Gastrocnemius medialis (tissue), 4 donors: ENCODE data around the gene UNC13C. TPM values are rescaled to one million over a fixed set of nuclear protein-coding genes. Genes with fewer than 3 reads are reported as not detected.

ENCODE experiments used
- ATAC-seq, 2 donors: fragments of 150-250 bp; one replicate each; pipeline ENCODE4 v1.9.1; 2016
- DNase-seq, 2 donors: peaks; one replicate each; pipeline ENCODE4 v3.0.0-alpha.2; 2019
- H3K27ac ChIP-seq, 4 donors: fragments of 200-600 bp; sonication (generic); 1 replicate in 1 of 4; 2 replicates in 3 of 4; pipeline ENCODE4 v1.5.1; 2016 to 2018; ENCODE audit warnings: mild to moderate bottlenecking in 2 of 4, moderate library complexity in 1 of 4
- H3K27me3 ChIP-seq, 3 donors: fragments of 200-600 bp; sonication (generic) in 2 of 3; 1 replicate in 1 of 3; 2 replicates in 2 of 3; pipeline versions ENCODE4 v1.5.1 to v1.6.0; 2016 to 2019; ENCODE audit warnings: mild to moderate bottlenecking in 1 of 3, moderate library complexity in 1 of 3
- H3K36me3 ChIP-seq, 2 donors: fragments of 200-600 bp; sonication (generic) in 1 of 2; one replicate each; pipeline ENCODE4 v1.5.1; 2017 to 2018
- H3K4me1 ChIP-seq, 2 donors: fragments of 200-600 bp; sonication (generic) in 1 of 2; one replicate each; pipeline ENCODE4 v1.5.1; 2016 to 2017; ENCODE audit warnings: mild to moderate bottlenecking in 2 of 2
- H3K4me3 ChIP-seq, 4 donors: fragments of 200-600 bp; sonication (generic) in 3 of 4; 1 replicate in 1 of 4; 2 replicates in 3 of 4; pipeline ENCODE4 v1.5.1; 2016 to 2019; ENCODE audit warnings: mild to moderate bottlenecking in 2 of 4
- H3K9me3 ChIP-seq, 3 donors: fragments of 200-600 bp; sonication (generic) in 2 of 3; 1 replicate in 1 of 3; 2 replicates in 2 of 3; pipeline ENCODE4 v1.5.1; 2016 to 2019
- POLR2A ChIP-seq, 2 donors: fragments of 450-650 bp; IDR thresholded peaks; one replicate each; pipeline ENCODE4 v1.6.1; 2017; ENCODE audit warnings: antibody characterized with exemption in 2 of 2, mild to moderate bottlenecking in 2 of 2, moderate library complexity in 2 of 2
- in situ Hi-C, 4 donors: fragments of 200-750 bp; cut with MboI; loops; one replicate each; pipeline versions ENCODE4 v1.15.0 to v1.8.0; 2017; ENCODE audit warnings: low sequenced_read_pairs in 4 of 4
- intact Hi-C: fragments of 100-400 bp; cut with DNase I; formaldehyde crosslinking; loops from one replicate; pipeline ENCODE4 v1.15.1; 2023; ENCODE audit warnings: low total_unique reads
- total RNA-seq, 4 donors: library from RNA; depleted of rRNA; stranded (reverse); fragments of >200 nt; gene quantifications; one replicate each; pipeline versions ENCODE4 v1.1.0 to v1.2.3, GENCODE V29; 2016
- TF ChIP-seq, protein P1 (sequence below), 5 experiments: fragments of 450-650 bp in 3 of 5; fragments of 200-600 bp in 2 of 5; sonication (generic) in 2 of 5; IDR thresholded peaks in 4 of 5; conservative IDR thresholded peaks in 1 of 5; 1 replicate in 4 of 5; 2 replicates in 1 of 5; pipeline ENCODE4 v1.5.1; 2016 to 2019; ENCODE audit warnings: antibody characterized with exemption in 5 of 5, mild to moderate bottlenecking in 3 of 5, moderate library complexity in 3 of 5

The UNC13C gene
- total RNA-seq, 4 donors from 2014 or later = 2.5 to 6.6 (median 3.6) TPM

DNA sequence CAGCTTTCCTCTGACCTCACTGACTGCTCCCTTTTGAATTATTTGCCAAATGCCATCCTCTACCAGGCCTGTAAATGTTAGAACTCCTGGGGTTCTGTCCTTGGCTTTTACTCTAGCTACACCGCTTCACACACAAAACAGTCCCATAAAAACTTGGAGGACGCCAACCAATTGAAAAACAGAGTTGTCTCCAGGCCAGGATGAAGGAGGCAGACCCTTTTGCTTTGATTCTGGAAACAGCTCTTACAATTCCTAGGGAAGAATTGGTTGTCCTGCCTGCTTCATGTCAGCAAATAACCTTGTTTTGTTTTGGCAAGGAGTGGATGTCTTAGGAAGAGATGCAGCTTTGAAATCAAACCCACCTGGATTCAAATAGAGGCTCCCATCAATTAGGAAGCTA is 375.5 kb downstream of the UNC13C start:
- no peaks in the 10 kb centered on the region for H3K36me3 ChIP-seq
- DNase-seq = no peak
- H3K27ac ChIP-seq = no peak overlapping the region
- TF ChIP-seq, protein P1, sequence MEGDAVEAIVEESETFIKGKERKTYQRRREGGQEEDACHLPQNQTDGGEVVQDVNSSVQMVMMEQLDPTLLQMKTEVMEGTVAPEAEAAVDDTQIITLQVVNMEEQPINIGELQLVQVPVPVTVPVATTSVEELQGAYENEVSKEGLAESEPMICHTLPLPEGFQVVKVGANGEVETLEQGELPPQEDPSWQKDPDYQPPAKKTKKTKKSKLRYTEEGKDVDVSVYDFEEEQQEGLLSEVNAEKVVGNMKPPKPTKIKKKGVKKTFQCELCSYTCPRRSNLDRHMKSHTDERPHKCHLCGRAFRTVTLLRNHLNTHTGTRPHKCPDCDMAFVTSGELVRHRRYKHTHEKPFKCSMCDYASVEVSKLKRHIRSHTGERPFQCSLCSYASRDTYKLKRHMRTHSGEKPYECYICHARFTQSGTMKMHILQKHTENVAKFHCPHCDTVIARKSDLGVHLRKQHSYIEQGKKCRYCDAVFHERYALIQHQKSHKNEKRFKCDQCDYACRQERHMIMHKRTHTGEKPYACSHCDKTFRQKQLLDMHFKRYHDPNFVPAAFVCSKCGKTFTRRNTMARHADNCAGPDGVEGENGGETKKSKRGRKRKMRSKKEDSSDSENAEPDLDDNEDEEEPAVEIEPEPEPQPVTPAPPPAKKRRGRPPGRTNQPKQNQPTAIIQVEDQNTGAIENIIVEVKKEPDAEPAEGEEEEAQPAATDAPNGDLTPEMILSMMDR (IDR thresholded peaks at IDR 0.05 in 4 of 5, conservative IDR thresholded peaks at IDR 0.05 in 1 of 5) = no peak
- TF ChIP-seq POLR2A (IDR thresholded peaks at IDR 0.05) = no peak
- no peaks in the 10 kb centered on the region for H3K9me3 ChIP-seq
- in situ Hi-C loops (loop anchor here in 1 of 4 donors (25.0 kb wide), 1 partner anchor 109 kb away; no protein-coding TSS in a partner anchor), intact Hi-C loops (no loop called here)
- ATAC-seq = no peak
- no peak overlapping the region for H3K4me3 ChIP-seq
- H3K27me3 ChIP-seq = no peaks in the 10 kb centered on the region
- H3K4me1 ChIP-seq = no peaks in the 10 kb centered on the region

DNA sequence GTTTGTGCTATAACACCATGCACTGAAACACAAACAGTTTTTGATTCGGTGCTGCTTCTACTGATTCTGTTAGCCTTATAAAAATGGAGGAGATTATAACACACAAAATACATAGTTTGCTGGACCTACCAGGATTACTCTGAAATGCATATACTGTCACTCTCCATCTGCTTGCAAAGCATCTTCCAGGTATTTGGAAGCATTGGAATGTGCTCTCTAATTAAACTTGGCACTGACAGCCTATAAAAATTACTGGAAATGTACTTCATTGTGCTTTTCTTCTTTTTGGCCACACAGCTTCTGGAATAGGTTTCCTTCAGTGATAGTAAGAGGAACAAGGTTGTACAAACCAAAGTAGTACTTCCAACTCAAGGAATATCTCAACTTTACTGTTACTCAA is 376.1 kb downstream of the UNC13C start:
- Histone ChIP-seq H3K27me3 (no peaks in the 10 kb centered on the region), H3K4me3 (no peak overlapping the region), H3K27ac (no peak overlapping the region), H3K9me3 (no peaks in the 10 kb centered on the region), H3K36me3 (no peaks in the 10 kb centered on the region), H3K4me1 (no peaks in the 10 kb centered on the region)
- no peak for ATAC-seq
- TF ChIP-seq, protein P1 (IDR thresholded peaks at IDR 0.05 in 4 of 5, conservative IDR thresholded peaks at IDR 0.05 in 1 of 5) = no peak
- no peak for TF ChIP-seq POLR2A (IDR thresholded peaks at IDR 0.05)
- no peak for DNase-seq
- in situ Hi-C loops = loop anchor here in 1 of 4 donors (25.0 kb wide), 1 partner anchor 108 kb away; no protein-coding TSS in a partner anchor
- intact Hi-C loops = no loop called here

DNA sequence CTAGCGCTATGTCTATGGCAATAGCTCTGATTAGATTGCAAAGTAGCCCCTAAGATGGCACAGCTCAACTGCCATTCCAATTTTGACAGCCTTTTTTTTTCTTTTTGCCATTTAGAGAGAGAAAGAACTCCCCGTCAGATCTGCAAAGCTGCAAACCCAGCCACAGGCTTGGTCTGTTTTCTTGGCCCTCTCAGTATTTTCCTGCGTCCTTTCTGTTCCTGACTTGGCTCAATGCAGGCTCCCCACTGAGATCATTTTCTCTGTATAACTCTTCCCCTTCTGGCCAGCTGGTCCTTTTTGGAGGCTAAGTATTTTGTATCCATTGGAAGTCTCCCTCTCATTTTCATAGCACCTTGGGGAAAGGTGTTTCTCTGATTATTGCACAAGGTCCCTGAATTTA is 386.7 kb downstream of the UNC13C start:
- Histone ChIP-seq H3K27ac (no peak overlapping the region), H3K27me3 (no peaks in the 10 kb centered on the region), H3K9me3 (no peaks in the 10 kb centered on the region), H3K36me3 (no peaks in the 10 kb centered on the region), H3K4me3 (no peak overlapping the region), H3K4me1 (no peaks in the 10 kb centered on the region)
- DNase-seq (no peak), ATAC-seq (no peak)
- TF ChIP-seq POLR2A (IDR thresholded peaks at IDR 0.05) = no peak
- TF ChIP-seq, protein P1 (IDR thresholded peaks at IDR 0.05 in 4 of 5, conservative IDR thresholded peaks at IDR 0.05 in 1 of 5) = no peak
- intact Hi-C loops (no loop called here), in situ Hi-C loops (loop anchor here in 1 of 4 donors (25.0 kb wide), 1 partner anchor 97 kb away; no protein-coding TSS in a partner anchor)

DNA sequence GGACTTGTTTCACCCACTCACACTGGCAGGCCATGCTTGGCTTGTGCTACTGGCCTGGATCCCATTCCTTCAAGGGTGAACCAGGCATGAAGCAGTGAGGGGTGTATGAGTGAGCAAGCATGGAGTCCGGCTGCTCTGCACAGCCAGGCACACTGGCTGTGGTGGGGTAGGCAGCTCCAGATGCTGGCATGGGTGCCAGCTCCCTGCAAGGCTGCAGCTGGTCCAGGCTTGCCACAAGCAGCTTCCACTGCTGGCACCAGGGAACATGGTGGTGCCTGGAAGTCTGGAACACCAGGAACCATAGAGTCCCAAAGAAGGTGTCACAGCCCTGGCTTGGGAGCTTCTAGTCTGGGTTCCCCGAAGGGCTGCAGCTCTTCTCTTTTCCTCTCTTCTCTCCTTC is 395.1 kb downstream of the UNC13C start:
- TF ChIP-seq, protein P1 (IDR thresholded peaks at IDR 0.05 in 4 of 5, conservative IDR thresholded peaks at IDR 0.05 in 1 of 5) = no peak
- no peak for TF ChIP-seq POLR2A (IDR thresholded peaks at IDR 0.05)
- Histone ChIP-seq H3K4me3 (no peak overlapping the region), H3K36me3 (no peaks in the 10 kb centered on the region), H3K27ac (no peak overlapping the region), H3K9me3 (no peaks in the 10 kb centered on the region), H3K27me3 (no peaks in the 10 kb centered on the region), H3K4me1 (no peaks in the 10 kb centered on the region)
- in situ Hi-C loops (loop anchor here in 1 of 4 donors (25.0 kb wide), 1 partner anchor 89 kb away; no protein-coding TSS in a partner anchor), intact Hi-C loops (no loop called here)
- DNase-seq (no peak), ATAC-seq (no peak)
